ENCODE measurements around the gene RCBTB1.
"Not testable (repeated sequence)": the region's sequence is repeated elsewhere in the genome, so short reads cannot be mapped to it uniquely, and the experiment has no call there.

RCBTB1 gene

GRCh38 chr13:49597043-49597641 lies 11.8 kb upstream of the RCBTB1 start:
- no peak overlapping the region for H3K9ac ChIP-seq (ENCODE audit: low read depth, low read length)
- no peaks in the 10 kb centered on the region for H3K9me3 ChIP-seq (ENCODE audit: insufficient read depth, low read depth, low read length)
- H3K27ac ChIP-seq (ENCODE audit: low read length): no peak overlapping the region
- H3K4me3 ChIP-seq (ENCODE audit: low read length): no peak overlapping the region
- no peaks in the 10 kb centered on the region for H3K27me3 ChIP-seq (ENCODE audit: insufficient read depth, low read length)
- no peaks in the 10 kb centered on the region for H3K36me3 ChIP-seq (ENCODE audit: insufficient read depth, low read depth, low read length)
- H3K4me1 ChIP-seq (ENCODE audit: insufficient read depth, low read length): no peaks in the 10 kb centered on the region

GRCh38 chr13:49596221-49596620 lies 10.9 kb upstream of the RCBTB1 start:
- H3K9me3 ChIP-seq (ENCODE audit: insufficient read depth, low read depth, low read length): no peaks in the 10 kb centered on the region
- H3K27me3 ChIP-seq (ENCODE audit: insufficient read depth, low read length): no peaks in the 10 kb centered on the region
- H3K4me1 ChIP-seq (ENCODE audit: insufficient read depth, low read length): no peaks in the 10 kb centered on the region
- no peak overlapping the region for H3K4me3 ChIP-seq (ENCODE audit: low read length)
- no peak overlapping the region for H3K27ac ChIP-seq (ENCODE audit: low read length)
- no peaks in the 10 kb centered on the region for H3K36me3 ChIP-seq (ENCODE audit: insufficient read depth, low read depth, low read length)
- H3K9ac ChIP-seq (ENCODE audit: low read depth, low read length): no peak overlapping the region

- H3K27ac ChIP-seq (ENCODE audit: low read length): no peak overlapping the region
- H3K4me1 ChIP-seq (ENCODE audit: insufficient read depth, low read length): no peaks in the 10 kb centered on the region
- H3K9me3 ChIP-seq (ENCODE audit: insufficient read depth, low read depth, low read length): no peaks in the 10 kb centered on the region
- no peak overlapping the region for H3K4me3 ChIP-seq (ENCODE audit: low read length)
- H3K36me3 ChIP-seq (ENCODE audit: insufficient read depth, low read depth, low read length): no peaks in the 10 kb centered on the region
- H3K27me3 ChIP-seq (ENCODE audit: insufficient read depth, low read length): no peaks in the 10 kb centered on the region
- H3K9ac ChIP-seq (ENCODE audit: low read depth, low read length): no peak overlapping the region
Observed at GRCh38 chr13:49594576-49594975, 9.2 kb upstream of the RCBTB1 start.

GRCh38 chr13:49593876-49594275 lies 8.5 kb upstream of the RCBTB1 start:
- H3K9me3 ChIP-seq (ENCODE audit: insufficient read depth, low read depth, low read length); H3K27ac ChIP-seq (ENCODE audit: low read length); H3K4me3 ChIP-seq (ENCODE audit: low read length); H3K27me3 ChIP-seq (ENCODE audit: insufficient read depth, low read length); H3K9ac ChIP-seq (ENCODE audit: low read depth, low read length); H3K36me3 ChIP-seq (ENCODE audit: insufficient read depth, low read depth, low read length); H3K4me1 ChIP-seq (ENCODE audit: insufficient read depth, low read length): not testable (repeated sequence)

- H3K9ac ChIP-seq (ENCODE audit: low read depth, low read length); H3K4me3 ChIP-seq (ENCODE audit: low read length); H3K36me3 ChIP-seq (ENCODE audit: insufficient read depth, low read depth, low read length); H3K27me3 ChIP-seq (ENCODE audit: insufficient read depth, low read length); H3K4me1 ChIP-seq (ENCODE audit: insufficient read depth, low read length); H3K27ac ChIP-seq (ENCODE audit: low read length); H3K9me3 ChIP-seq (ENCODE audit: insufficient read depth, low read depth, low read length): not testable (repeated sequence)
Observed at GRCh38 chr13:49590714-49591113, 5.4 kb upstream of the RCBTB1 start.

GRCh38 chr13:49587311-49587847 lies 2.0 kb upstream of the RCBTB1 start:
- H3K4me1 ChIP-seq (ENCODE audit: insufficient read depth, low read length): peaks cover 5% of the 10 kb centered on the region; the same call in 1 of the 2 replicates
- H3K9ac ChIP-seq (ENCODE audit: low read depth, low read length): no peak overlapping the region
- H3K36me3 ChIP-seq (ENCODE audit: insufficient read depth, low read depth, low read length): no peaks in the 10 kb centered on the region
- H3K27ac ChIP-seq (ENCODE audit: low read length): no peak overlapping the region
- no peaks in the 10 kb centered on the region for H3K9me3 ChIP-seq (ENCODE audit: insufficient read depth, low read depth, low read length)
- H3K4me3 ChIP-seq (ENCODE audit: low read length): no peak overlapping the region
- H3K27me3 ChIP-seq (ENCODE audit: insufficient read depth, low read length): peaks cover 7% of the 10 kb centered on the region; the same call in 1 of the 2 replicates

GRCh38 chr13:49586717-49587116 lies 1.4 kb upstream of the RCBTB1 start:
- Histone ChIP-seq H3K4me3 (ENCODE audit: low read length) (peak overlapping the region; percentile 89; the same call in 1 of the 2 replicates), H3K27me3 (ENCODE audit: insufficient read depth, low read length) (peaks cover 7% of the 10 kb centered on the region; the same call in 1 of the 2 replicates), H3K9ac (ENCODE audit: low read depth, low read length) (peak overlapping the region; percentile 93; the same call in 1 of the 2 replicates), H3K36me3 (ENCODE audit: insufficient read depth, low read depth, low read length) (peaks cover 3% of the 10 kb centered on the region; the same call in 1 of the 2 replicates), H3K4me1 (ENCODE audit: insufficient read depth, low read length) (peaks cover 5% of the 10 kb centered on the region; the same call in 1 of the 2 replicates), H3K27ac (ENCODE audit: low read length) (no peak overlapping the region), H3K9me3 (ENCODE audit: insufficient read depth, low read depth, low read length) (no peaks in the 10 kb centered on the region)

- peaks cover 7% of the 10 kb centered on the region; the same call in 1 of the 2 replicates for H3K27me3 ChIP-seq (ENCODE audit: insufficient read depth, low read length)
- peak overlapping the region; percentile 93 for H3K9ac ChIP-seq (ENCODE audit: low read depth, low read length)
- peak overlapping the region; percentile 89 for H3K4me3 ChIP-seq (ENCODE audit: low read length)
- H3K9me3 ChIP-seq (ENCODE audit: insufficient read depth, low read depth, low read length): no peaks in the 10 kb centered on the region
- H3K27ac ChIP-seq (ENCODE audit: low read length): no peak overlapping the region
- peaks cover 21% of the 10 kb centered on the region for H3K36me3 ChIP-seq (ENCODE audit: insufficient read depth, low read depth, low read length)
- peaks cover 5% of the 10 kb centered on the region; the same call in 1 of the 2 replicates for H3K4me1 ChIP-seq (ENCODE audit: insufficient read depth, low read length)
Observed at GRCh38 chr13:49584771-49585182, 581 bp downstream of the RCBTB1 start.

- peaks cover 7% of the 10 kb centered on the region; the same call in 1 of the 2 replicates for H3K27me3 ChIP-seq (ENCODE audit: insufficient read depth, low read length)
- H3K4me3 ChIP-seq (ENCODE audit: low read length): no peak overlapping the region
- peaks cover 1% of the 10 kb centered on the region; the same call in 1 of the 2 replicates for H3K4me1 ChIP-seq (ENCODE audit: insufficient read depth, low read length)
- peaks cover 32% of the 10 kb centered on the region for H3K36me3 ChIP-seq (ENCODE audit: insufficient read depth, low read depth, low read length)
- no peaks in the 10 kb centered on the region for H3K9me3 ChIP-seq (ENCODE audit: insufficient read depth, low read depth, low read length)
- no peak overlapping the region for H3K27ac ChIP-seq (ENCODE audit: low read length)
- no peak overlapping the region for H3K9ac ChIP-seq (ENCODE audit: low read depth, low read length)
Observed at GRCh38 chr13:49580980-49581680, 4.2 kb downstream of the RCBTB1 start.

GRCh38 chr13:49579501-49579900 lies 5.9 kb downstream of the RCBTB1 start:
- H3K9me3 ChIP-seq (ENCODE audit: insufficient read depth, low read depth, low read length): no peaks in the 10 kb centered on the region

GRCh38 chr13:49571299-49572240 lies 13.8 kb downstream of the RCBTB1 start:
- Histone ChIP-seq H3K9me3 (ENCODE audit: insufficient read depth, low read depth, low read length) (no peaks in the 10 kb centered on the region), H3K4me3 (ENCODE audit: low read length) (no peak overlapping the region), H3K36me3 (ENCODE audit: insufficient read depth, low read depth, low read length) (peaks cover 11% of the 10 kb centered on the region), H3K27ac (ENCODE audit: low read length) (no peak overlapping the region), H3K4me1 (ENCODE audit: insufficient read depth, low read length) (no peaks in the 10 kb centered on the region), H3K27me3 (ENCODE audit: insufficient read depth, low read length) (no peaks in the 10 kb centered on the region), H3K9ac (ENCODE audit: low read depth, low read length) (no peak overlapping the region)

More at GRCh38 chr13:49579501-49579900, 5.9 kb downstream of the RCBTB1 start:
- Histone ChIP-seq H3K27ac (ENCODE audit: low read length) (no peak overlapping the region), H3K4me3 (ENCODE audit: low read length) (no peak overlapping the region), H3K36me3 (ENCODE audit: insufficient read depth, low read depth, low read length) (peaks cover 32% of the 10 kb centered on the region), H3K4me1 (ENCODE audit: insufficient read depth, low read length) (no peaks in the 10 kb centered on the region), H3K27me3 (ENCODE audit: insufficient read depth, low read length) (peaks cover 3% of the 10 kb centered on the region; the same call in 1 of the 2 replicates), H3K9ac (ENCODE audit: low read depth, low read length) (no peak overlapping the region)
